Hippocampal formation (tissue), 2 donors: ENCODE data around the gene DUSP11.
"Not testable (repeated sequence)": the region's sequence is repeated elsewhere in the genome, so short reads cannot be mapped to it uniquely, and the experiment has no call there.

Experiments used
- DNase-seq, 2 donors: peaks; one replicate each; lab custom pipeline; 2025; lab: John Stamatoyannopoulos, UW

Gene DUSP11

DNA sequence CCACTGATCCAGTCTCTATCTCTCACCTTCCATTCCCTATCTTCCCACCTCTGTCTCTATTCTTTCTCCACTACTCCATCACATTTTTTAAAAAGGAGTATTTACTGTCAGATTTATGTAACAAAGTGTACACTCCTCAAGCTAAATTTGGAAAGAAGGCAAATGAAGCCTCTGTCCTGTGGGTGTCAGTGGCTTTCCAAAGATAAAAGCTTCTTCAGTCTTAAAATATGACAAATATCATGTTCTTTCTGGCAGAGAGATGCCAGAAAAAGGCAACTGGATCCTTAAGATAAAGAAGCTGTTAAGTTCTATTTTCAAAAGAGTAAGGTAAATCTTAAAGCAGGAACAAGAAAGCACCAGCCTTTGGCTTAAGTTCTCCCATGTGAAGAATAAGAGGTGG lies 7.1 kb downstream of the DUSP11 start:
- no peak for DNase-seq

DNA sequence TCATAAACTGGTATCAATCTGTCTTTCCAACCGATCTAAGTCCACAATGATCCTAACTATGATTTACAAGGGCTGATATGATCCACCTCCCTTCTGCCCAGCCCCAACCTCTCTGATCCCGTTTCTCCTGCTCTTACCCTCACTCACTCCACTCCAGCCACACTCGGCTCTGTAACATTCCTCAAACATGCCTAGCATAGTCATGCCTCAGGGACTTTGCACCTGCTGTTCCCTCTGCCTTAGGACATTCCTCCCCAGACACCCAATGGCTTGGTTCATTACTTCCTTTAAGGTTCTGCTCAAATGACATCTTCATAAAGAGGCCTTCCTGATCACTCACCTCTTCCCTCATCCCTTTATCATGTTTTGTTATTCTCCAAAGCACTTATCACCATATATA lies 9.2 kb downstream of the DUSP11 start:
- no peak for DNase-seq

DNA sequence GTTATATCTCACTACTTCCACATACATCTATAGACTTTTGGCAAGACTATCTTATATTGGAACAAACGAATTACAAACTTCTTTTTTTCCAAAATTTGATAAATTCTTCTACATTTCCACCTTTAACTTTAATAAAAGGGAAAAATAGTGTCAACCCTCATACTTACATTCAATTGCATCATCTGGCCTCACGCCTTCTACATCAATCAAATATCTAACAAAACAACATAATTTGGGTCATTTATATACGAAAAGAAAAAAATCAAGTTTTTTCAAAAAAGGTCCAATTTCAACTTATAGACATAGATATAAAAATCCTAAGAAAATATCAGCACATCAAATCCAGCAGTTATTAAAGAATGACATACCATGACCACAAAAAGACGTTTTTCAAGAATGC lies 12.9 kb downstream of the DUSP11 start:
- no peak for DNase-seq

DNA sequence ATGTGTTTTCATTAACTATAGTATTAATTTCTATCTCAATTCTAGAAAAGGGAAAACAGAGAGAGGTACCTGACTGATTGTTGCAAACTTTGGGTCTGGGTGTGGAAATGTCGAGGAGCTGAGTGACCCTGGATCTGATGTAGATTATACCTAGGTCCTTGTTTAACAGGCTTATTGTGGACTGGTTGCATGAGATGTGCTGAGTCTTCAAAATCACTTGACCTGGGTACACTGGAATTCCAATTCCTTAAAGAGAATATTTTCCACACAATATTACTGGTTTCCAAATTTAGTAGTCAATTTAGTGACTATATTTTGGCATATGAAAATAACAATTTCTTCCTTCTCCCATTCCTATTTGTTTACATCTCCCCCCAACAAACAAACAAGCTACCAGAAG lies 13.6 kb downstream of the DUSP11 start:
- DNase-seq = no peak

DNA sequence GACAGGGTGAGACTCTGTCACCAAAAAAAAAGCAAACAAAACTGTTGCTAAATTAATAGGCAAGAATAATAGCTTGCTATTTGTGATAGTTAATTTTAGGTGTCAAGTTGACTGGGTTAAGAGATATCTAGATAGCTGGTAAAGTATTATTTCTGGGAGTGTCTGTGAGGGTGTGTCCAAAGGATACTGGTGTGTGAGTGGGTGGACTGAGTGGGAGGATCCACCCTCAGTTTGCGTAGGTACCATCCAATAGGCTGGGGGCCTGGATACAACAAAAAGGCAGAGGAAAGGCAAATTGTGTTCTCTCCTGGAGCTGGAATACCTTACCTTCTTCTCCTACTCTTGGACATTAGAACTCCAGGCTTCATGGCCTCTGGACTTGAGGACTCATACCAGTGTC lies 15.0 kb downstream of the DUSP11 start:
- DNase-seq = no peak

DNA sequence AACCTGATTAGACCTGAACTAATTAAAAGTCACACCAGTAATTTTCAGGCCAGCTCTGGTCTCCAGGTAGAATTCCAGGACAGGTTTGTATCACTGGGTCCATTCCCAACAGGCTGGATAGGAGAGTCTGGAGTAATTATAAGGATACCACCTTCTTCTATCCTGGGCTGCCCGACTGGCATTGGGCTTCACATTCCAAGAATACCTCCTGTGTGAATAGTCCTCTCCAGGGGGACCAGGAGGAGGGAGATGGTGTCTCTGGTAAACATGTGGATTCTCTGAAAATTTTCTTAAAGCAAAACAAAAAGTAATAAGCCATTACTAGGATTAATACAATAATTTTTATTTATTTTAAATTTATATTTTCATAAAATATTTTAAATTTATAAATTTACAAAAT lies 17.3 kb downstream of the DUSP11 start:
- DNase-seq = no peak

DNA sequence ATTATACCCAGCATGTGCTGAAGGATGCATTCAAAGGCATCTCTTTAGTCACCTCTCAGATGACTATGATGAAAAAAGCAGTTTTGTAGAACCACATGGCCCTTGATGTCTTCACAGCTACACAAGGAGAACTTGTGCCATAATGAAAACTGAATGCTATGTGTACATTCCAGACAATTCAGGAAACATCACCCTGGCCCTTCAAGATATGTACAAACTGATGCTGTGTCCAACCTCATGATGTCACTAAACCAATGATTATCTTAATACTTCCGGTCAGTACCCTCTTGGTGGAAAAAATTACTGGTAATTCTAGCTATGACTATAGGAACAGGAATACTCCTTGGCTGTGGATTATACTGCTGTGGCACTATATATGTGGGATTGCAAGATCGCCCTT lies 20.0 kb downstream of the DUSP11 start:
- DNase-seq = no peak

DNA sequence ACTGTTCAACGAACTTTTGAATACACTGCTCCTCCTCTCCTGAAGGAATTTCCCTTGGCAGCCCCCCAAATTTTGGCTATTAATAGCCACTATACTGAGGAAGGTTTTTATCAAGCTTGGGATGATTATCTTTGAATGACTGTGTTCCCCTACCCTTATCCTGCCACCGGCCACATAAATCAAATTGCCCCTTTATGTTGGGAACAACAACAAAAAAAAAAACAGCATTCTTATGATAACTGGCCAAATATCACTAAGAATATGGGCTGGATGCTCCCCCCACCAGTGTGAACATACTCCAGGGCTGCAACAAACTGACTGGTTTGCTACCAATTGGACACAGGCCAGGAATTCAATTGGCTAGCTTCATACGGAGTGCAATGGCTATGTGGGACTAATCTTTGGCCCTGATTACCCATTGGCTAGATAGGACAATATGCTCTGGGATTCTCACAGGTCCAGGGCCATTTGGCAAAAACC lies 20.6 kb downstream of the DUSP11 start:
- DNase-seq = no peak

DNA sequence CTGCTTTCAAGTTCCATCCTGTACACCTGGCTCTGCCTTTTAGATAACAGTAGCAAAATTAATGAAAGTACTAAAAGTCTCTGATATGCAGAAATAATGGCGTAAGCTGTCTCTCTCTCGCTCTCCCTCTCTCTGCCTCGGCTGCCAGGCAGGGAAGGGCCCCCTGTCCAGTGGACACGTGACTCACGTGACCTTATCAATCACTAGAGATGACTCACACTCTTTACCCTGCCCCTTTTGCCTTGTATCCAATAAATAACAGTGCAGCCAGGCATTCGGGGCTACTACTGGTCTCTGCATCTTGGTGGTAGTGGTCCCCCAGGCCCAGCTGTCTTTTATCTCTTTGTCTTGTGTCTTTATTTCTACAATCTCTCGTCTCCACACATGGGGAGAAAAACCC lies 25.6 kb downstream of the DUSP11 start:
- not testable (repeated sequence) for DNase-seq

DNA sequence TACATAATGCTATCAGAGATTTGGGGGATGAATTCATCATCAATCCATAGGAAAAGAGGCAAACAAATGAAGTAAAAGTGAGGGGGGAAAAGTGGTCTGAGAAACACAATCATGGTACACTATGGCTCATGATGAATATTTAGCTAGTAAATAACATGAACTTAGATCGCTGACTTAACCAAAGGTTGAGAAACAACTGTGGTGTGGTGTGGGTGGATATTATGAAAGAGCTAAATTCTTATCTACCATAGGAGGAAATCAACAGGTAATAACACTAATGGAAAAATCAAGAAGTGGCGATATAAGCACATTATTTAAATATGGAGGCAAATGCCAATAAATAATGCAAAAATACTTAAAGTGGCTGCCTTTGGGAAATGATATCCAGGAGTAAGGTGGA lies 30.6 kb downstream of the DUSP11 start:
- no peak for DNase-seq

DNA sequence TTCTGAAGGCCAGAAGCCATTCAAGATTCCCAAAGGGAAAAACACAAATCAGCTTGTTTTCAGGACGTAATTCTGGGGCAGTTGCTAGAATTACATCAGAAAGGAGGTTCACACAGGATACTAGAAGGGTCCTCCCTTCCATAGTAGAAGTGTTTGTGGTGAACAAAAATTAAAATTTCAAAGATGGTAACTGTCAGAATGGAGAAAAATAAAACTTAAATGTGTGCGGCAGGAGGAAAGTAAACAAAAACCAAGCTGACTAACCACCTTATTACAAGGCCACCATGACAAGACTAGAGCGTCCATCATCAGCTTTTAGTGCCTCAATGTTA lies 33.1 kb downstream of the DUSP11 start:
- DNase-seq = no peak

DNA sequence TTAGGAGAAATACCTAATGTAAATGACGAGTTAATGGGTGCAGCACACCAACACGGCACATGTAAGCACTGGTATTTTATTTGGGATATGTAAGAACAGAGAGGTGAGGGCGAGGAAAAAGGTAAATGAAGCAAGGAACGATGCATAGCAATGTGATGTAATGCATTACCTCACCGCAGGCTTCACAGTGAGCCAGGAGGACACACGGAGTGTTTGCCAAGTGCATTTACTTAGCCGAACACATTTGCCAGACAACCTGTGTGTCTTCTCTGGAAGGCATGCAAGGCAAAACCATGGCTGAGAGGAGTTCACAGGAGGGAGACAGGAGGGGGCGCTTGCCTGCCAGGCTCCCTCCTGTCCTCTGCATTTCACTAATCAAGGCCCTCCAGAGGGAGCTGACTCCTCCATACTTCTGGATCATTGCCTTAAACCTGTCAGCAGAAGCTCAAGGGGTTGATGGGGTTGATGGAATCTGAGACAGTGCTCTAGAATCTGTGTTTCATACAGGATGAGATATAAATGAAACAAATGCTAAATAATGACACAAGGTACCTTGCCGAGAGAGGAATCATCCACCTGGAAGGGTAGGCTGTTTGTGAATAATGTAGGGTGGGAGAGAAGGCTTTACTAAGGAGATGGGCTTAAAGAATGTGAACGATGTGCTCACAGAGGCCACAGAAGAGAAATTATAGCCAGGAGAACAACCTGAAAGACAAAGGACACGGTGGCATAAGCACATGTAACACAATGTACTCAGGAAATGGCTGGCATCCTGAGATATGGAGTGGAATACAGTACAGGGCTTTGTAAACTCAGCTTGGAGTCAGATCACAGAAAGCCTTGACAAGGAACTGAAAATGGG lies 33.7 kb downstream of the DUSP11 start:
- DNase-seq = no peak

DNA sequence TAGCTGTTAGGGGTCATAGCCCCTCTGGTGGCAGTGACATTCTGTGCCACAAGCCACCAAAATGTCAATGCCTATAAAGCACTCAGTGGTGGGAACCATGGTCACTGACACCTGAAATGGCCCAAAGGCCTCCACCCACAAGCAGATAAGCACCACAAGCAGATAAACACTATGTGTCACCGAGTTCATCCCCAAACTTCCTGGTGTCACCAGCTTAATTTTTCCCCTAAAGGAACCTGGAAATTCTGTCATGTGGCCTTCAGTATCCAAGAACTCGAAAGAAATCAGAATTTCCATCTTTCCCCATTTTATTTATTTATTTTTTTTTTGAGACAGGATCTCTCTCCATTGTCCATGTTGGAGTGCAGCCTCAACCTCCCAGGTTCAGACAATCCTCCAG lies 39.1 kb downstream of the DUSP11 start:
- no peak for DNase-seq

DNA sequence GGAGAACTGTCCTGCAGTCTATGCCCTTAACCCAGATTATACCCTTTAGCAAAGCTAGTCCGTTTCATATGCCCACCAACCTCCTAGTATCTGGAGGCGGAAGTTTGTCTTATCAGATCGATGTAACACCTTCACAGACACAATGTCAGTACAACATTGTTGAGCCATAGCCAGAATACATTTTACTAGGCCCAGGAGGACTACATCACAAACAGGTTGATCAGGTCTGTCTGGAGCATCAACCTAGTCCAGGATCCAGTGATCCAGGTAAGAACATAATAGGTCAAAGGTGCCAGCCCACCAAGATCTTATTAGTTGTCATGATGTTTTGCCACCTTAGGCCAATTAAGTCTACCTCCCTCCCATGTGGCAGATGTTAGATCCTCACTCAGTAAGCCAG lies 40.8 kb downstream of the DUSP11 start:
- no peak for DNase-seq

DNA sequence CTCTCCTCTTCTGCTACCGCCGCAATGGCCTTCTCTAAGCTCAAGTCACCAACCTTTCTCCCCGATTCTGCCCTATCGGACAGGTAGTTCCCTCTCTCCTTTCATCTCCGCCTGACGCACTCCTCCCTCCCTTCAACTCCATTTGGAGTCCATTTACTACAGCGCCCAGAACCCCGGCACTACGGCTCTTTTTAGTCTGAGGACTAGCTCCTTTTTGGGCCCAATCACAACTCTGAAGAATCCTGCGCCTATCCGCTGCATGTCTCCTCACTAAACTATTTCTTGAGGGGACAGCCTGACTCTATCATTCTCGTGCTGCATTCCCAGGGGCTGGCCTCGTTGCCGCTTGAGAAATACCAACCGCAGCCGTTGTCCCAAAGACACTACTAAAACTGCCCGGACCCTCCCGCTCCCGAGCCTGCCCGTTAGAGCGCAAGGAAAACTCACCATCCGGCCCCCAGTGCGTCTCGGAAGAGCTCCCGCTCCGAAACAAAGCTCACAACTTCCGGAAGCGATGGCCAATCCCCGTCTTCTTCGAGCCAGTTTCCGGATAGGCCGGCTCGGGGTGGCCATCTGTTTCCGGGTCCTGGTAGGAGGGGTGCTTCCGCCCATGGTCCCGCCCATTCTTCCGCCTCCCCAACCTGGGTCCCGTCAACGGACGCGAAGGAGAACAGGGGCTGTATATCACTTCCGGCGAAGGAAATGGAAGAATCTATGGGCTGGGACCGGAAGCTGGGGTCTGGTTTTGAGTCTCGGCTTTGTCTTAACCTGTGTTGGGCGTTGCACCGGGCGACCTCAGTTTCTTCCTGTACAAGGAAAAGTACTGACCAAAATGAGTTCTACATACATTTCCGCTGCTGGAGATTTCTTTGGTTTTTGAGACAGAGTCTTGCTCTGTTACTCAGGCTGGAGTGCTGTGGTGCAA lies 42.8 kb downstream of the DUSP11 start, which contains the start of gene TPRKB:
Gene TPRKB, minus strand, starts transcription at position 491 of the 925 bp plus-strand sequence. CDS start 2,776 bp downstream, outside the sequence.
- peak; percentile 91 to 92 for DNase-seq

DNA sequence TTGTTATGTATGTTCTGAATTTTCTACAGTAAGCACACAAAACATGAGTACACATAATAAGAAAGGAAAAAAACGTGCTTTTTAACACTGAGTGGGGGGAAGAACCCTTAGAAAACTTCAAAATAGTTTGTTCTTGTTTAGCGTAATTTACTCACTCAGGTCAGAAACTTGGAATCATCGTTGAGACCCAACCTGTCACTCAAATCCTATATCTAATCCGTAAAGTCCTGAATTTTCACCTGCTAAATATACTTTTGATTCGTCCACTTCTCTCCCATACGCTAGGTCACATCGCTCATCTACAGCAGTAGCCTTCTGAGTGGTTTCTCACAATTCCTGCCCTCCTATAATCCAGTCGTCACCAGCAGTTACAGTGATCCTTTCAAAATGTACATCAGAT lies 43.5 kb downstream of the DUSP11 start:
- no peak for DNase-seq

DNA sequence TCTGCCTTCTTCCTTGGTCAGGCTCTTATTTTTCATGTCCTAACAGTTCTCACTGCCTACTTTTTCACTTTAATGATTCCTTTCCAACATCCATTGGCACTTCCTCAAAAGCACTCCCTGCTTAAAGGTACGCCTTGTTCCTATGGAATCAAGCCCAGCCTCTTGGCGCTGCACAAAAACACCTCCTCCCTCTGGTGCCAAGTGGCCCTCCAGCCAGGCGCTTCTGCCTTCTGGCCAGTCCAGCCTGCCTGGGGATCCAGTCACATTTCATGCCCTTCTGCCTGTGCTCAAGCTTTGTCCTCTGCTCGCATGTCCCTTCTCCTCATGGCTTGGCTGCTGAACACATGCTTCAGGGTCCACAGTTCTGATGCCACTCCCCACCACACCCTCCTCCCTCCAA lies 49.1 kb downstream of the DUSP11 start:
- DNase-seq = peak in 1 of 2 donors; percentile 14

DNA sequence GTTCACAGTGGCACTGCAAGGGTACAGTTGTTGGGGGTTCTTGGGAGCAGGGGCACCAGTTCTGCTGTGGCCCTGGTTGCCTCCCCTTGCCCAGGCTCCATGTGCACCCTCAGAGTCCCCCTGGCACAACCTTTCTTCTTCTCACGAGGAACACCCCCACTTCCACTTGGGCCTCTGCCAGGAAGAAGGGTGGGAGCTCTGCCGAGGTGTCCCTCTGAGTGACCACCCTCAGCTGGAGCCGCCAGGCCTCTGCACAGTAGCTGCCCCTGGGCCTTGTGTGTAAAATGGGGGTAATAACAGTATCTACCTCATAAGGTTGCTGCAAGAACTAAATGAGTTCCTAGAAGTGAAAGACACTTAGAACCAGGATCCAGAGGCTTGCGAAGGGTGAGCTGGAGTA lies 51.2 kb downstream of the DUSP11 start:
- no peak for DNase-seq

DNA sequence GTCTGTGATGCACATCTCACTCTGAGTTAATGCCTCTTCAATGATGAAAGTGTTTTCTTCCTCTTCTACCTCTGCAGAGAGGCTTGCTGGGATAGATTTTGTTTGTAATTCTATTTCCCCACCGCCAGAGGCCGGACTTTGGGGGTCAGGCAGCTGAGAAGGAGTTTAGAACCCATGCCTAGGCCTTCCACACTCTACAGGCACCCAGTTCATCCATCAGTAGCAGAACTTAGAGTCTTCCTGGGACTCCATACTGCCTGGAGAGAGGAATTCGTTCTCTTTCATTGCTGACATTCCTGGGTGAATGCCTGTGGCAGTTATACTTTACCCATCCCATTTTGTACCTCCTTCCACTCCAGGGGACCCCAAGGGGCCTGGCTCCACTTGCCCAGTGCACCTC lies 51.9 kb downstream of the DUSP11 start:
- no peak for DNase-seq

DNA sequence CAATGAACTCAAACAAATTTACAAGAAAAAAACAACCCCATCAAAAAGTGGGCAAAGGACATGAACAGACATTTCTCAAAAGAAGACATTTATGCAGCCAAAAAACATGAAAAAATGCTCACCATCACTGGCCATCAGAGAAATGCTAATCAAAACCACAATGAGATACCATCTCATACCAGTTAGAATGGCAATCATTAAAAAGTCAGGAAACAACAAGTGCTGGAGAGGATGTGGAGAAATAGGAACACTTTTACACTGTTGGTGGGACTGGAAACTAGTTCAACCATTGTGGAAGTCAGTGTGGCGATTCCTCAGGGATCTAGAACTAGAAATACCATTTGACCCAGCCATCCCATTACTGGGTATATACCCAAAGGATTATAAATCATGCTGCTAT lies 53.2 kb downstream of the DUSP11 start:
- not testable (repeated sequence) for DNase-seq

DNA sequence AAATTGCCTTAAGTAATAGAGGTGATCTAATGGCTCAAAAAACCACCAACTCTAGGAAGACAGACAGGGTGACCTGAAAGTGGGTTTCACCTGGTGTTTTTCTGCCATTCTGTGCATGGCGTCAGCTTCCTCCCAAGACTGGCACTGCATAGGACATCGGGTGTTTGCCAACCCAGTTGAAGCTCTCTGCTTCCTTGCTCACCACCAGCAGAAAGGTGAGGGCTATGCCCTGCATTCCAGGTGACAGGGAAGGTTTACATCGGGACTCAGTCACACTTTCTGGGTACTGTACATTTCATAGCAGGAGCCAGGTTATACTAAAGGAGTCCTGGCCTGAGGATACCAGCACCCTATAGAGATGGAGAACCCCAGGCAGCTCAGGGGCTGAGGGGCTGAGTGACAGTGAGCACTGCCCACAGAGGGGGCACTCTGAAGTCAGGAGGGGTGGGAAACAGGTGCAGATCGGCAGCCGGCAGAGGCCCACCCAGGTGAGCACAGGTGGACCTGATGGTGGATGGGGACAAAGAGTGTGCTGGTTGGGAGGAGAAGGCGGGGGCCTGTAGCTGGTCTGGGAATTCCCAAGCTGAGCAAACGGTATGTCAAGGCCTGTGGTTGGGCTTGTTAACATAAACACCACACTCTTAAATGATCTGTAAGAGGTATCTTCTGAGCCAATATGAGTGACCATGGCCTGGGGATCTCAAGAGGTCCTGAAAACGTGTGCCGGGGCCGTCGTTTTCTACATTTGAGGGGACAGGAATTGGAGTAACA lies 60.9 kb downstream of the DUSP11 start:
- DNase-seq = no peak

DNA sequence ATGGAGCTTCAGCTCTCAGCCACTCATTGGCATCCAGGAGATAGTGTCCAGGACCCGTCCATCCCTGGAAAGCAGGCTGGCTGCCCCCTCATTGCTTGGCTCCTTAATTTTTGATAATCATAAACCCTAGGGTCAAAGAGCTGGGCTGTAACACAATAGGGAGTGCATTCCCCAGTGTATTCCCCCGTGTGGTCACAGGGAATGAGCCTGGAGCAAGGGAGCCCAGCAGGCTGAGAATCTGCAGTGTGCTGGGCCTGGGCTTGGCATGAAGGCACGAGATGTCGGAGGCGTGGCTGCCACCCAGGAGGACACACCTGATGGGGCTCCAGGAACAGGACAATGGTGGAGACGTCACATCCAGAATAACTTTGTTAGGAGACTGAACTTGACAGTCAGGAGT lies 61.5 kb downstream of the DUSP11 start:
- DNase-seq = no peak
